ENCODE measurements around the gene CFAP91.

- TF ChIP-seq CTCF (IDR thresholded peaks at IDR 0.05), result no peak
- TF ChIP-seq POLR2A (IDR thresholded peaks at IDR 0.05), result peak; percentile 62 to 76
Measured at GRCh38 chr3:119676771-119677640, 25.8 kb upstream of the CFAP91 start, which contains the start of gene COX17.
